NAMALWA (cell line): Measurements from ENCODE around the gene OR2AJ1.

Experiments used
- DNase-seq: peaks from one replicate; pipeline ENCODE4 v3.0.0-alpha.2; 2015; ENCODE audit warnings: low spot score

OR2AJ1 gene, protein sequence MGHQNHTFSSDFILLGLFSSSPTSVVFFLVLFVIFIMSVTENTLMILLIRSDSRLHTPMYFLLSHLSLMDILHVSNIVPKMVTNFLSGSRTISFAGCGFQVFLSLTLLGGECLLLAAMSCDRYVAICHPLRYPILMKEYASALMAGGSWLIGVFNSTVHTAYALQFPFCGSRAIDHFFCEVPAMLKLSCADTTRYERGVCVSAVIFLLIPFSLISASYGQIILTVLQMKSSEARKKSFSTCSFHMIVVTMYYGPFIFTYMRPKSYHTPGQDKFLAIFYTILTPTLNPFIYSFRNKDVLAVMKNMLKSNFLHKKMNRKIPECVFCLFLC

DNA sequence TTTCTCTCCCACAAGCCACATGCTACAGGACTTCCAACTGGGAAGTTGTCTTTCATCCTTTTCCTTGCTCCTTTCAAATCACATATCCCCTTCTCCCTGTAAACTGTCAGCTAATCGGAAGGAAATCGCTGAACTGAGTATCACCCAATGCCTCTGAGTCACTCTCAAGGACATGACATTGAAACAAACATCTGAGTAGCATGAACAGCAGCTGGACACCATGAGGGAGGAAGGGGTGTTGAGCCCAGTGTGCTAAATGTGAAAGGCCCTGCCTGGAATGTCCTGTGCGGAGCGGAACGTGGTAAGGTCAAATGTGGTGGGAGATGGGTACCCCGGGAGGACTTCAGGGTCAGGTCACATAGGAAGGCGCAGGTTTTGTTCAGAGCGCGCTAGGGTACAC is at the start of gene OR2AJ1:
OR2AJ1 (plus strand) TSS at position 22 of the 400 bp plus-strand sequence. CDS start 8,880 bp downstream, outside the sequence.
- no peak for DNase-seq

DNA sequence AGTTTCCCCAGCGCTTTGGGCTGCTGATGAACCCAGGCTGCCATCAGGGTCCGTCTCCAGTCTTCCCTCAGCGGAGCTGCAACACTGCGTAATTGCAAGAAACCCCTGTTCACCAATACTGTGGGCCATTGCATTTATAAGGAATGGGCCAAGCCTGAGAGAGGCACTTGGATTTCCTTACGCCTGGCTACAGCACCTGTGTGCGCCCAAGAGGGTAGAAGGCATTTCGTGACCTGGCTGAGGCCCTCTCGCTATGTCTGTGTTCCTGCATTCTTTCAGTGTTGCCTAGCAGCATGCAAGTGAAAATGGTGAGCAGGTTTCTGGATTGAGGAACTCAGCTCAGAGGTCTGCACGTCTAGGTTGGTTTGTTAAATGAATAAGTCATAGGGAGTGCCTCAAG is 41.3 kb upstream of the OR2AJ1 start:
- DNase-seq: no peak

DNA sequence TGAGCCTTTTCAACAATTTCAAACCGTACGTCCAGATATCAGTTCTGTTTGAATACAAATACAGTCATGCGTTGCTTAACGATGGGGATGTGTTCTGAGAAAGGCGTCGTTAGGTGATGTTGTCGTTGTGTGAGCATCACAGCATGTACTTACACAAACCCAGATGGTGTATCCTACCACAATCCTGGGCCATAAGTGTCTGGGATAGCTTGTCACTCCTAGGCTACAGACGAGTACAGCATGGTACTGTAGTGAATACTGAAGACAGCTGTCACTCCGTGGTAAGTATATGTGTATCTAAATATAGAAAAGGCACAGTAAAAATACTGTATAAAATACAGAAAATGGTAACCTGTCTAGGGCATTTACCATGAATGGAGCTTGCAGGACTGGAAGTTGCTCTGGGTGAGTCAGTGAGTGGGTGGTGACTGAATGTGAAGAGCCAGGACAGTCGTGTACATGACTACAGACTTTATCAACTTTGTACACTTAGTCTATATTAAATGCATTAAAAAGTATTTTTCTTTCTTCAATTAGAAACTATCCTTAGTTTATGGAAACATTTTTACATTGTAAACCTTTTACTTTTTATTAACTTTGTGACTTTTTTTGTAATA is 39.8 kb upstream of the OR2AJ1 start:
- DNase-seq: no peak

DNA sequence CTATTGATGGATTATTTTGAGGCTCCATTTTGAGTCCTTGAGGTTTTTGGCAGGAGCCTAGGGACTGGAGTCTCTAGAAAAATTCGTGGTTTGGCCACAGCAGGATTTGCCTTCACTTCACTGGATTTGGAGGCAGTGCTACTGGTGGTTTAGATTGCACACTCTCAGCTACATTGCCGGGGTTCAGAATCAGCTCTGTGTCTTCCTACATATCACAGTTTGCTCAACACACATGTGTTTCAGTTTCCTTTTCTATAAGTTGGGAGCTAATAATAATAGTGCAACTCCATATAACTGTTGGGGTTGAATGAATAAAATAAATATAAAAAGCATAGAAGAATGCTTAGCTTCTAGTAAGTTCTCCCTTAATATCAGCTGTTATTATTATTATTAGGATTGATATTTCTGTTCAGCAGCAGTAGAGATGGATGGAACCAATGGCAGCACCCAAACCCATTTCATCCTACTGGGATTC is 29.5 kb upstream of the OR2AJ1 start, which contains the start of gene OR2W3:
OR2W3 (plus strand) TSS at position 425 of the 475 bp plus-strand sequence; CDS start at position 425, 0 bp downstream.
- DNase-seq: no peak

DNA sequence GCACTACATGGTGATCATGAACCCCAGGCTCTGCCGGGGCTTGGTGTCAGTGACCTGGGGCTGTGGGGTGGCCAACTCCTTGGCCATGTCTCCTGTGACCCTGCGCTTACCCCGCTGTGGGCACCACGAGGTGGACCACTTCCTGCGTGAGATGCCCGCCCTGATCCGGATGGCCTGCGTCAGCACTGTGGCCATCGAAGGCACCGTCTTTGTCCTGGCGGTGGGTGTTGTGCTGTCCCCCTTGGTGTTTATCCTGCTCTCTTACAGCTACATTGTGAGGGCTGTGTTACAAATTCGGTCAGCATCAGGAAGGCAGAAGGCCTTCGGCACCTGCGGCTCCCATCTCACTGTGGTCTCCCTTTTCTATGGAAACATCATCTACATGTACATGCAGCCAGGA is 28.7 kb upstream of the OR2AJ1 start:
- DNase-seq: no peak

DNA sequence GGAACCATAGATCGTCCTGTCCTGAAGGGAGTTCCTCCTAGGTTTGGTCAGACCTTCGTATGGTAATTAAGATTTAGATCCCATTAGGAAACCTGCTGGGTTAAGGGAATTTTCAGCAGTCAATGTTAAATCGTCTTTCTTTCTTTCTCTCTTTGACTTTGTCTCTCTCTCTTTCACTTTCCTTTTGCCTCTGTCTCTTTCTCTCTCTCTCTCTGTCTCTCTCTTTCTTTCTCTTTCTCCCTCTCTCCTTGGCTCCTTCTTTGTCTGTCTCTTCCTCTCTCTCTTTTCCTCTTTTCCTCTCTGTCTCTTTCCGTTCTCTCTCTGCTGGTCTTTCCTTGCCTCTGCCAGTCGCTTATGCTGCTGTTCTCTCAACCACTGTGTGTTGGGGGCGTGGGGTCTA is 20.6 kb upstream of the OR2AJ1 start:
- DNase-seq: no peak

DNA sequence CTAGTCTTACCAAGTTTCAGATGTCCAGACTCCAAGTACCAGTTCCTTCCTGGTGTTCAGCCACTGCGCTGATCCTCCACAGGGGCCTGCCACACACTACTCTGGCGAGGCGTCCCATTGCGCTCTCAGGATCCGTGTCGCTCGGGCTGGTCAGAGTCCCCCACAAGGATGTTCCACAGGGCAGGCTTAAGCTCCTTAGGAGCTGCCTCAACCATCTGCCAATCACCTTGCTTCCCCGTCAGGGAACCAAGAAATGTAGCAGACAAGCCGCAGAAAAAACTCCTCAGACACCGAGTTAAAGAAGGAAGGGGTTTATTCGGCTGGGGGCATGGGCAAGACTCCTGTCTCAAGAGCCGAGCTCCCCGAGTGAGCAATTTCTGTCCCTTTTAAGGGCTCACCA is 19.5 kb upstream of the OR2AJ1 start:
- DNase-seq: no peak

DNA sequence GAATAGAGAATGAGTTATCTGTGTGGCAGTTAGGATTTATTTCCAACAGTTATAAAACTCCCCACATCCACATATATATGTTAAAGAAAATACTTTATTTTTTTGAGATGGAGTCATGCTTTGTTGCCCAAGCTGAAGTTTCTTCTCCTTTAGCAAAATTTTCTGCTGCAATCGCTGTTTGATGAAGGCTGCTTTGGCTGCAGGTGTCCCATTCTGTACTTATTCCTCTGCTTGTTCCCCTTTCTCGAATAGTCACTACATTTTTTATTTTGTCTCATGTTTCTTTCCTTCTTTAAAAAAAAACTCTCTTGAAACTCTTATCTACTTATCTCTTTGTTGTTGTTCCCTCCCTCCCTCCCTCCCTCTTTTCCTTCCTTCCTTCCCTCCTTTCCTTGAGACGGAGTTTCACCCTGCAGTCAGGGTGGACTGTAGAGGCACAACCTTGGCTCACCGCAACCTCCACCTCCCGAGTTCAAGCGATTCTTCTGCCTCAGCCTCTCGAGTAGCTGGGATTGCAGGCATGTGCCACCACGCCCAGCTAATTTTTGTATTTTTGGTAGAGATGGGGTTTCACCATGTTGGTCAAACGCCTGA is 18.7 kb upstream of the OR2AJ1 start:
- DNase-seq: peak; percentile 38

DNA sequence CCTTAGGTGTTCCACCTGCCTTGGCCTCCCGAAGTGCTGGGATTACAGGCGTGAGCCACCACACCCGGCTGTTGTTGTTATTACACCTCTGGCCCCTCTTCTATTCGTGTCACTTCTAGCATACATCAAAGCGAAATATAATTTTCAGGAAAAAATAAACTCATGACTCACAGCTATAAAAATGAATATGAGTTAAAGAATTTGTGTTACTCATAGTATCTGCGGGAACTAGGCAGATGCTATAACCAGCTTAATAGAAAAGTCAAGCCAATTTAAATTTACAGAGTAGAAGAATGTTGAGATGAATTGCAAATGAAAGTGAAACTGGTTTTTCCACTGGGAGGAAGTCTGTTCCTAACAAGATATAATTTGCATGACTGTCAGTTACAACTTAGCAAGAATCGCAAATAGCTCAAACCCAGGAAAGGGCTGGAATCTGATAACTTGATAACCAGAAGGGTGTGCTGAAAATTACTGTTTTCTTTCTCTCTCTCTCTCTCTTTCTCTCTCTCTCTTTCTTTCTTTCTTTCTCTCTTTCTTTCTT is 18.1 kb upstream of the OR2AJ1 start:
- peak; percentile 46 for DNase-seq

DNA sequence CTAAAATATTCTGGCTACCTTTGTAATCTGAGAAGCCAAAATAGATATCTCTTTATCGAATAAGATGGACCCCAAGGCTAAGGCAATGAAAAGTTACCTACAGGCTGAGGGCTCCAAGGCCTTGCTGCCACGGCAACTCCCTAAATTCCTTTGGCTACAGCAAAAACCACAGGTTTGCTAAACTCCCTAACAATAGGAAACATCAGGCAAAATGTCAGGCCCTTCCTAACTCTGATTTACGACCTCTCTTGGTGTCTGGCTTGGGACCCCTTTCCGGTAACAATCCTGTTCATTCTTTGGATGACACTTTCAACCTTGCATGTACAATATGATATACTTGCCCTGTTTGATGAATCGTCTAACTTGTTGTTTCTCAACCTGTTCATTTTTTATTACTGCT is 15.9 kb upstream of the OR2AJ1 start:
- DNase-seq: no peak

DNA sequence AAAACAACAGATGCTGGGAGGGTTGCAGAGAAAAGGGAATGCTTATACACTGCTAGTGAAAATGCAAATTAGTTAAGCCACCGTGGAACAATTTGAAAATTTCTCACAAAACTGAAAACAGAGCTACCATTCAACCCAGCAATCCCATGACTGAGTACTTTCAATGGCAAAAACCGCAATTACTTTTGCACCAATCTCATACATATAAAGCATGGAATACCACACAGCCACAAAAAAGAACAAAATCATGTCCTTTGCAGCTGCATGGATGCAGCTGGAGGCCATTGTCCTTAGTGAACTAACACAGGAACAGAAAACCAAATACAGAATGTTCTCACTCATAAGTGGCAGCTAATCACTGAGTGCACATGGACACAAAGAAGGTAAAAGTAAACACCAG is 10.9 kb upstream of the OR2AJ1 start:
- no peak for DNase-seq

DNA sequence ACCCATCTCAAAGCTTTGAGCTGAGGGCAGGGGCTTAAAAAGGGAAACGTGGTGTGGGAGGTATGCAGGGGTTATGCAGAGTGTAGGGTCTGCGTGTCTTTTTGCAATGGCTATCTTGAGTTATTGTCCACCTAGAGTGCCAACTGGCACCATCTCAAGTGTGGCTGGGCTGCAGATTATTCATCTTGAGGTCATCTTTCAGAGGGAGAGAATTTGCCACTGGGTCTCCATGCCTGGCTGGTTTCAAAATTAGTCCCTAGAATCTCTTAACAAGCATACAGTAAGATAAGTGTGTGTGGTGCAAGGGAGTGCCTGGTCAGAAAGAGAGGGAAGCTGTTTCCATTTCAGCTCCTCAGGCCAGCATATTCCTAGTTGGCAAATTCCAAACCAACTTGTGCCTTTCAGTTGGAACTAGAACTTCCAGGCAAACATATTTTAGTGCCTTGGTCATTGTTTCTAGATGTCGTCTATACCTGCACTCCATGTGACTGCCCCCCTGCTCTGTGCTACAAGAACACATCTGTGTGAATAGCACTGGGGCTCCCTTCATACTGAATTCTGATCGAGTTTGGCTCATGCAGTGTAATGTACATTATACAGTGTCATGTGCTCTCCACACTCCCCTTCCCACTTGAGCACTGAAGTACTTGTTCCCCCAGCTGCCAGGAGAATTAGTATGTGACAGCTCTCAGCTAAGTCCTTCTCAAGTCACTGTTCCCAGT is 9.6 kb upstream of the OR2AJ1 start:
- DNase-seq: no peak

DNA sequence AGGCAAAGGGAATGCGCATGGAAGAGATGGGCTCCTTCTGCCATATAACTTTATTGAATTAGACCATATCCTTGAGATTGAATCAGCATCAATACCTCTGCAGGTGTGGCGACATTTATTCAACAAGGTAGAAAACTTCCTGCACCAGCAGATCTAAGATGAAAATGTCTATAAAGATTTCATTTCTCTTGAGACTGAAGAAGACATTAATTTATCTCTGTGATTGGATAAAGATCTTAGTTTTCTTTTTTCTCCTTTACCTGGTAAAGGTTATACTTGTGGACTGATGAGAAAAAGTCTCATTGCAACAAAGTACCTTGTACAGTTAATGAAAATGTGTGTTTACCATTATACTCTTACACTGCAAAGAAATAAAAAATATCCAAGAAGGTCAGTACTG is 4.7 kb upstream of the OR2AJ1 start, which contains the start of gene OR2T8:
OR2T8 (plus strand) TSS at position 301 of the 400 bp plus-strand sequence. CDS start 766 bp downstream, outside the sequence.
- DNase-seq: no peak

DNA sequence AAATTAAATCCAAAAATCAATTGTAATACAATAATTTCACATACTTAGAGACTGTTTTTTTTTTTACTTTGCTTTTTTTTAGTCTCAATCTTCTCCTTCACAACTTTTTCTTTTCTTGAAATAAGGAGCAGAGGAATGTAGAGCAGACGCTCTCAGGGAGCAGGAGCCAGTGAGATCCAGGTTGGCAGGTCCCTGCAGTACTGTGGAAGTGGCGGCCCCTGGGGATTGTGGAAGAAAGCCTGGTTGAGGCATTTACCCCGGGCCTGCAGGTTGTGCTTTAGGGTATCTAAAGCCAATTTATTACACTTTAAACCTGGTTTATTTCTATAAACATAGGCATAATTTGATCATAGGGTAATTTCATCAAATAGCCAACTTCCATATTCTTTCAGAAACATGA is 748 bp upstream of the OR2AJ1 start:
- no peak for DNase-seq

DNA sequence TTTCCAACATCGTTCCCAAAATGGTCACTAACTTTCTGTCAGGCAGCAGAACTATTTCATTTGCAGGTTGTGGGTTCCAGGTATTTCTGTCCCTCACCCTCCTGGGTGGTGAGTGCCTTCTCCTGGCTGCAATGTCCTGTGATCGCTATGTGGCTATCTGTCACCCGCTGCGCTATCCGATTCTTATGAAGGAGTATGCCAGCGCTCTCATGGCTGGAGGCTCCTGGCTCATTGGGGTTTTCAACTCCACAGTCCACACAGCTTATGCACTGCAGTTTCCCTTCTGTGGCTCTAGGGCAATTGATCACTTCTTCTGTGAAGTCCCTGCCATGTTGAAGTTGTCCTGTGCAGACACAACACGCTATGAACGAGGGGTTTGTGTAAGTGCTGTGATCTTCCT is 9.3 kb downstream of the OR2AJ1 start:
- no peak for DNase-seq

DNA sequence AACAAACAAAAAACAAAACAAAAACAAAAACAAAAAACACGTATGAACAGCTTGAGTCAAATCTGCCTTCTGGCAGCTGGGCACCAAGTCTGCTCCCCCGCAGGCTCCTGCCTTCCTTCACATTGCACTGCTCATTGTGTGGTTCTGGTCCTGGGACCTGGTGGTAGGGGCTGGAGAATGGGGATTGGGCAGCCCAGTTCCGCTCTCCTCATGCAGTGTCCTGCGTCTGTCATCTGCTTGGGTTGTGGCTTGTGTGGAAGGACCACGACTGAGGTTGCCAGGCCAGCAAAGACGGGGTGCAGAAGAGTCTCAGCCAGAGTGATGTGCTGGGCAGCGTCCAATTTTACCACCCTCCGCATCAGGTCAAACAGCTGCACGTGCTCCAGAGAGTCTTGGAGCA is 11.1 kb downstream of the OR2AJ1 start:
- DNase-seq: no peak

DNA sequence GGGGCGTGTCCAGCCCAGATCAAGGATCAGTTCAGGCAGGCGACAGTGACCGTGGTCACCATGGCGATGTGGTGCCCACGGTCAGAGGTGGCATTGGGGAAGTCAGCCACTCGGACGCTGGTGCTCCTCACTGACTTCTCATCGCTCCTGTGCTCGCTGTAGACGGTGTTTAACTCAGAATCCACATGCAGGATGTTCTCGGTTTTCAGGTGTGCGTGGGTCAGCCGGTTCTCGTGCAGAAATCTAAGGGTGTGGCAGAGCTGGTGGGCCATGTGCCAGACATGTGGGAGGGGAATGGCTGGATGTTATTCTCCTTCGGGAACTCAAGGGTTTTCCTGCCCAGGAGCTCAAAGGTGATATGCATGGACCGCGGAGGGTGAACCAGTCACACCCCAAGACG is 11.7 kb downstream of the OR2AJ1 start:
- no peak for DNase-seq

DNA sequence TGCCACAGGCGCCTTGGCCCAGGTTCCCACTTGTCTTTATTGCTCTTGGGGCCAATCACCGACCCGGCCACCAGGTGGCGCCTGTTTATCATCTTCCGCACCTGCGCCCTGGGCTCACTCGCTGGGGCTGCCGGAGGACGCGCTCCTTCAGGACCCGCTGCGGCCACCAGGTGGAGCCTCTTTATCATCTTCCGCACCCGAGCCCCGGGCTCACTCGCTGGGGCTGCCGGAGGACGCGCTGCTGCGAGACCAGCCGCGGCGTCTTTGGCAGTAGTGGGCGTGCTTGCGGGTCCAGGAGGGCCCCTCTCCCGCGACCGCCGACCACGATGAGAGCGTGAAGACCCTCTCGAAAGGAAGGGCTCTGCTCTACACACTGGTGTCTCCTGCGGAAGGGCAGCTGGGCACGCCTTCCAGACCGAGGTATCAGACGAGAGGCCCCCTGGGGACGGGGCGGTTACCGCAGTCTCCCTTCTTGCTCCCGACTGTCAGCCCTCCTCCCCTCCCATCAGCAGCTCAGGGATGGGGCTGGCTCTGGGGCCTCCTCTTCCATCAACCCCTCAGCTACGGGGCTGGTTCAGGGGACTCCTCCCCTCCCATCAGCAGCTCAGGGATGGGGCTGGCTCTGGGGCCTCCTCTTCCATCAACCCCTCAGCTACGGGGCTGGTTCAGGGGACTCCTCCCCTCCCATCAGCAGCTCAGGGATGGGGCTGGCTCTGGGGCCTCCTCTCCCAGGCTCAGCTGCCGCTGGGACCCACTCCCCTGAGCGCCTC is 12.5 kb downstream of the OR2AJ1 start:
- peak; percentile 94 for DNase-seq

DNA sequence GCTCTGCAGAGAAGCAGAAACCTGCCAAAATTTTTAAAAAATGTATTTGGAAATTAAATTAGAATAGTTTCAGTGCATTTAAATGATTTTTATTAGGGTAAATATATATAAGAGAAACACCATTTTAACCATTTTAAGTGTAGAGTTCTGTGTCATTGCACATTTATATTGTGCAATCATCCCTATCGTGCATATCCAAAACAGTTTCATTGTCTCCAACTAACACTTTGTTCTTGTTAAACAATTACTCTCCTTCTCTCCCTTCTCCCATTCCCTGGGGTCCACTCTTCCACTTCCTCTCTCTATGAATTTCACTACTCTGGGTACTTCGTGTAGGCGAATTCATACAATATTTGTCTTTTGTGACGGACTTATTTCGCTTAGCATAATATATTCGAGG is 17.9 kb downstream of the OR2AJ1 start:
- no peak for DNase-seq

DNA sequence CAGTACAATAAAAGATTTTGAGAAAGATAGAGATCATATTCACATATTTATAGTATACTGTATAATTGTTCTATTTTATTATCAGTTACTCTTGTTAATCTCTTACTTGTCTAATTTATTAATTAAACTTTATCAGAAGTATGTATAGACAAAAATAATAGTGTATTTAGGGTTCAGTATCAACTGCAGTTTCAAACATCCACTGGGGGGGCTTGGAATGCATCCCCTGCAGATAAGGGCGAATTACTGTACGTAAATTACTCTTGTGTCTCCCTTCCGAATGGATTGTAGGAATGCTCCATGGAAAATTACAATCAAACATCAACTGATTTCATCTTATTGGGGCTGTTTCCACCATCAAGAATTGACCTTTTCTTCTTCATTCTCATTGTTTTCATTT is 23.9 kb downstream of the OR2AJ1 start, which contains the start of gene OR2L8:
OR2L8 (plus strand) TSS at position 301 of the 400 bp plus-strand sequence; CDS start at position 301, 0 bp downstream.
- no peak for DNase-seq

DNA sequence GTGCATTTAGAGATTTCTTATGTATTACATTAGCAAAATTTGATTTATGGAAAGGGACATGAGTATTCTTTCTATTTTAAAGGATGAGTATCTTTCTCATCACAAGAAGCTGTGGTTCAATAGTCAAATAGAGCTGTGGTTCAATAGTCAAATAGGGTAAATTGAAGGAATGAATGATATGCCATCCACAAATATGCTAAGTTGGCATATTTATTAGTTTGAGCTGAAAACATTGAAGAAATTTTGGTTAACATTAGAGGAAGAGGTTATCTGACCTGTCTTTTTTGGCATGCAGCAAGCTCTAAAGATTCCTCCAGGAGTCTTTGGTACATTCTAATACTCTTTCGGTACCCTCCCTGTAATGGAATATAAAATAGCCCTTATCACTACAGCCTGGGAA is 28.7 kb downstream of the OR2AJ1 start:
- no peak for DNase-seq
